Camera-type eye (tissue), 1 donor: Measurements from ENCODE around the gene SAGE1. TPM values are rescaled to one million over a fixed set of nuclear protein-coding genes. Genes with fewer than 3 reads are reported as not detected.

Experiments
- total RNA-seq: library from RNA; depleted of rRNA; stranded (reverse); fragments of >200 nt; gene quantifications from one replicate; pipeline ENCODE4 v1.2.3, GENCODE V29; 2014

SAGE1 gene, protein sequence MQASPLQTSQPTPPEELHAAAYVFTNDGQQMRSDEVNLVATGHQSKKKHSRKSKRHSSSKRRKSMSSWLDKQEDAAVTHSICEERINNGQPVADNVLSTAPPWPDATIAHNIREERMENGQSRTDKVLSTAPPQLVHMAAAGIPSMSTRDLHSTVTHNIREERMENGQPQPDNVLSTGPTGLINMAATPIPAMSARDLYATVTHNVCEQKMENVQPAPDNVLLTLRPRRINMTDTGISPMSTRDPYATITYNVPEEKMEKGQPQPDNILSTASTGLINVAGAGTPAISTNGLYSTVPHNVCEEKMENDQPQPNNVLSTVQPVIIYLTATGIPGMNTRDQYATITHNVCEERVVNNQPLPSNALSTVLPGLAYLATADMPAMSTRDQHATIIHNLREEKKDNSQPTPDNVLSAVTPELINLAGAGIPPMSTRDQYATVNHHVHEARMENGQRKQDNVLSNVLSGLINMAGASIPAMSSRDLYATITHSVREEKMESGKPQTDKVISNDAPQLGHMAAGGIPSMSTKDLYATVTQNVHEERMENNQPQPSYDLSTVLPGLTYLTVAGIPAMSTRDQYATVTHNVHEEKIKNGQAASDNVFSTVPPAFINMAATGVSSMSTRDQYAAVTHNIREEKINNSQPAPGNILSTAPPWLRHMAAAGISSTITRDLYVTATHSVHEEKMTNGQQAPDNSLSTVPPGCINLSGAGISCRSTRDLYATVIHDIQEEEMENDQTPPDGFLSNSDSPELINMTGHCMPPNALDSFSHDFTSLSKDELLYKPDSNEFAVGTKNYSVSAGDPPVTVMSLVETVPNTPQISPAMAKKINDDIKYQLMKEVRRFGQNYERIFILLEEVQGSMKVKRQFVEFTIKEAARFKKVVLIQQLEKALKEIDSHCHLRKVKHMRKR
- total RNA-seq: not detected

DNA sequence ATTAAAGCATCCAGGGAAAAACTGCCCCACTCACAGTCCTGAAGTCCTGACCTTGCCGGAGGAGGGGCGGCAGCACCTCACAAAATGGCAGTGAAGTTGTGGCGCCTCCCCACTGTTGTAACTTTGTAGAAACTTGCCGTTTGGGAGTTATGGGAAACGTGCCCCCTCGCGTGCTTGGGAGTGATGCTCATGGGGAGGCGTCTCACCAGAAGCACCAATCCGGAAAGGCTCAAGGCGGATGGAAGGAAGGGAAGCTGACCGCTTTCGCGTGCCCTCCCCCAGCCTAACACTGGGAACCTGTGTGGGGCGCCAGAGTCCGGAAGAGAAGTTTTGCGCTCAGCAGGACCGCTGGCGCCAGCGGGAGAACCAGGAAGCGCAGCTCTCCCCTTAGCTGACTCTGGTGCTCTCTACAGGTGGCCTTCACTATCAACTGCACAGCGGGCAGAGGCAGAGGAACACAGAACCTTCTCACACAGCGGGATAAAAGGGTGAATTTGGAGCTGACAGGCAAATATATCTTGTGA, at the start of gene SAGE1, which contains the start of gene CT45A10:
SAGE1 (plus strand) TSS at position 423 of the 524 bp plus-strand sequence. CDS start 2,527 bp downstream, outside the sequence.
CT45A10 (minus strand) TSS at position 151 of the 524 bp plus-strand sequence. CDS start 8,100 bp downstream, outside the sequence.

DNA sequence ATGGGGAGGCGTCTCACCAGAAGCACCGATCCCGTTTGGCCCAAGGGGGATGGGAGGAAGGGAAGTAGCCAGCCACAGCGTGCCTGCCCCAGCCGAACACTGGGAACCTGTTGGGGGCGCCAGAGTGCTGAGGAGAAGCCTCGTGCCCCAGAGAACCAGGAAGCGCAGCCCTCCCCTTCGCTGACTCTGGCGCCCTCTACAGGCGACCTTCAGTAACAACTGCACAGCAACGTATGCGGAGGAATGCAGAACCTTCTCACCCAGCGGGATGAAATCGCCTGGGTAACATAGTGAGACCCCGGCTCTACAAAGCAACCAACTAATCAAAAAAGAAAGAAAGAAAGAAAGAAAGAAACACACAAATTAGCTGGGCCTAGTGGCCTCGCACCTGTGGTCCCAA, 39.1 kb upstream of the SAGE1 start, which contains the start of gene CT45A8:
CT45A8 (minus strand) TSS at position 101 of the 400 bp plus-strand sequence. CDS start 3,755 bp downstream, outside the sequence.

DNA sequence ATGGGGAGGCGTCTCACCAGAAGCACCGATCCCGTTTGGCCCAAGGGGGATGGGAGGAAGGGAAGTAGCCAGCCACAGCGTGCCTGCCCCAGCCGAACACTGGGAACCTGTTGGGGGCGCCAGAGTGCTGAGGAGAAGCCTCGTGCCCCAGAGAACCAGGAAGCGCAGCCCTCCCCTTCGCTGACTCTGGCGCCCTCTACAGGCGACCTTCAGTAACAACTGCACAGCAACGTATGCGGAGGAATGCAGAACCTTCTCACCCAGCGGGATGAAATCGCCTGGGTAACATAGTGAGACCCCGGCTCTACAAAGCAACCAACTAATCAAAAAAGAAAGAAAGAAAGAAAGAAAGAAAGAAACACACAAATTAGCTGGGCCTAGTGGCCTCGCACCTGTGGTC, 21.8 kb upstream of the SAGE1 start, which contains the start of gene CT45A9:
CT45A9 (minus strand) TSS at position 101 of the 400 bp plus-strand sequence. CDS start 3,751 bp downstream, outside the sequence.

Other genes with a start within 250 kb of the SAGE1 start
- gene CT45A1, start 180.1 kb upstream of the SAGE1 start, total RNA-seq: not detected
- not detected for gene CT45A3, start 125.5 kb upstream of the SAGE1 start, total RNA-seq
- gene CT45A5, start 108.2 kb upstream of the SAGE1 start, total RNA-seq: not detected
- not detected for gene CT45A6, start 90.9 kb upstream of the SAGE1 start, total RNA-seq
- gene CT45A2, start 73.7 kb upstream of the SAGE1 start, total RNA-seq: not detected
- not detected for gene CT45A7, start 56.4 kb upstream of the SAGE1 start, total RNA-seq
- gene CT45A8, start 39.2 kb upstream of the SAGE1 start, total RNA-seq: not detected
- not detected for gene CT45A9, start 21.9 kb upstream of the SAGE1 start, total RNA-seq
- gene CT45A10, start 272 bp upstream of the SAGE1 start, total RNA-seq: not detected
- gene MMGT1, start 80.3 kb downstream of the SAGE1 start, total RNA-seq: 21.6 TPM
- gene SLC9A6, start 91.7 kb downstream of the SAGE1 start, total RNA-seq: 36.3 TPM